HEK293T (cell line): Measurements from ENCODE around the gene ASIC3.

Experiments used
- BHLHE40 ChIP-seq: fragments of 450-650 bp; IDR thresholded peaks from 2 replicates; pipeline ENCODE4 v1.6.1; 2016; ENCODE audit warnings: mild to moderate bottlenecking, moderate library complexity, borderline replicate concordance
- CTBP1 ChIP-seq: fragments of 450-650 bp; IDR thresholded peaks from 2 replicates; pipeline ENCODE4 v1.6.1; 2016; ENCODE audit warnings: borderline replicate concordance
- ELF4 ChIP-seq: fragments of 450-650 bp; IDR thresholded peaks from 2 replicates; pipeline ENCODE4 v1.6.1; 2017; ENCODE audit warnings: antibody characterized with exemption
- FOXA1 ChIP-seq: fragments of 450-650 bp; IDR thresholded peaks from 2 replicates; pipeline ENCODE4 v1.6.1; 2016; ENCODE audit warnings: mild to moderate bottlenecking
- FOXK2 ChIP-seq: fragments of 450-650 bp; IDR thresholded peaks from 2 replicates; pipeline ENCODE4 v1.6.1; 2016; ENCODE audit warnings: mild to moderate bottlenecking
- FOXM1 ChIP-seq: fragments of 450-650 bp; IDR thresholded peaks from 2 replicates; pipeline ENCODE4 v1.6.1; 2017; ENCODE audit warnings: mild to moderate bottlenecking, borderline replicate concordance
- LEF1 ChIP-seq: fragments of 450-650 bp; IDR thresholded peaks from 2 replicates; pipeline ENCODE4 v1.6.1; 2017; ENCODE audit warnings: mild to moderate bottlenecking, borderline replicate concordance
- SP1 ChIP-seq: fragments of 450-650 bp; IDR thresholded peaks from 2 replicates; pipeline ENCODE4 v1.6.1; 2017
- TARDBP ChIP-seq: fragments of 450-650 bp; IDR thresholded peaks from 2 replicates; pipeline ENCODE4 v1.6.1; 2016

- no peak for TF ChIP-seq FOXM1
- no peak for TF ChIP-seq TARDBP
- no peak for TF ChIP-seq BHLHE40
- TF ChIP-seq SP1 = no peak
- TF ChIP-seq LEF1 = no peak
- no peak for TF ChIP-seq FOXA1
- TF ChIP-seq FOXK2 = no peak
- TF ChIP-seq ELF4 = no peak
- TF ChIP-seq CTBP1 = no peak
Measured at GRCh38 chr7:151012911-151013347, 35.4 kb upstream of the ASIC3 start.
